A549 (cell line): ENCODE results near the gene KYNU. TPM values are rescaled to one million over a fixed set of nuclear protein-coding genes. Genes with fewer than 3 reads are reported as not detected.
A peak's percentile ranks its signal among the peaks of the same experiment; 100 is the strongest.

Experiments used
- BCL3 ChIP-seq: fragments of >200 bp; sonication (Bioruptor Twin); formaldehyde crosslinking; IDR thresholded peaks from 3 replicates; pipeline ENCODE4 v1.6.1; 2016
- CEBPB ChIP-seq, 2 experiments: fragments of >200 bp in 1 of 2; sonication (Bioruptor Twin) in 1 of 2; formaldehyde crosslinking in 1 of 2; IDR thresholded peaks; 2 replicates each; pipeline ENCODE4 v1.6.1; 2012 to 2016
- CHD2 ChIP-seq: fragments of 150-350 bp; IDR thresholded peaks from 2 replicates; pipeline ENCODE4 v1.6.1; 2014; ENCODE audit warnings: low read length; ENCODE audit not compliant: partially characterized antibody
- CTCF ChIP-seq: fragments of >200 bp; sonication (Bioruptor Twin); formaldehyde crosslinking; IDR thresholded peaks from 3 replicates; pipeline ENCODE4 v1.5.1; 2016
- E2F6 ChIP-seq: IDR thresholded peaks from 2 replicates; pipeline ENCODE4 v1.6.1; 2012; ENCODE audit warnings: low read depth, borderline replicate concordance
- EHF ChIP-seq: fragments of 250-450 bp; sonication (Bioruptor Pico); IDR thresholded peaks from 2 replicates; pipeline ENCODE4 v1.5.0; 2020; ENCODE audit warnings: mild to moderate bottlenecking
- EHMT2 ChIP-seq: fragments of 200-600 bp; sonication (generic); IDR thresholded peaks from 2 replicates; pipeline ENCODE4 v1.6.1; 2016; ENCODE audit warnings: antibody characterized with exemption, low read depth, mild to moderate bottlenecking, moderate library complexity
- ELK1 ChIP-seq: fragments of 150-350 bp; IDR thresholded peaks from 2 replicates; pipeline ENCODE4 v1.6.1; 2014; ENCODE audit warnings: low read depth, mild to moderate bottlenecking, low read length
- FOSB ChIP-seq: fragments of 250-450 bp; sonication (Bioruptor Pico); IDR thresholded peaks from 2 replicates; pipeline ENCODE4 v1.5.0; 2020; ENCODE audit warnings: mild to moderate bottlenecking, moderate library complexity
- FOSL2 ChIP-seq, 2 experiments: fragments of 450-650 bp in 1 of 2; fragments of >200 bp in 1 of 2; sonication (Bioruptor Twin) in 1 of 2; formaldehyde crosslinking; IDR thresholded peaks; 2 replicates each; pipeline versions ENCODE4 v1.5.0 to v1.6.1; 2016 to 2020; ENCODE audit warnings: mild to moderate bottlenecking in 1 of 2, moderate library complexity in 1 of 2
- FOXS1 ChIP-seq: fragments of 250-450 bp; sonication (Bioruptor Pico); IDR thresholded peaks from 2 replicates; pipeline ENCODE4 v1.5.0; 2020; ENCODE audit warnings: mild to moderate bottlenecking, moderate library complexity
- HEYL ChIP-seq: fragments of 250-450 bp; sonication (Bioruptor Pico); IDR thresholded peaks from 2 replicates; pipeline ENCODE4 v1.8.0; 2021; ENCODE audit warnings: mild to moderate bottlenecking, moderate library complexity
- HOXB13 ChIP-seq: fragments of 250-450 bp; sonication (Bioruptor Pico); IDR thresholded peaks from 2 replicates; pipeline ENCODE4 v1.5.0; 2020; ENCODE audit warnings: low read depth, mild to moderate bottlenecking, moderate library complexity
- HOXB5 ChIP-seq: fragments of 250-450 bp; sonication (Bioruptor Pico); IDR thresholded peaks from 2 replicates; pipeline ENCODE4 v1.5.0; 2020; ENCODE audit warnings: mild to moderate bottlenecking, moderate library complexity
- JUN ChIP-seq, 2 experiments: fragments of >200 bp; sonication (Bioruptor Twin); formaldehyde crosslinking; IDR thresholded peaks; 2 replicates in 1 of 2; 3 replicates in 1 of 2; pipeline ENCODE4 v1.6.1; 2016 to 2017
- JUNB ChIP-seq: fragments of >200 bp; sonication (Bioruptor Twin); formaldehyde crosslinking; IDR thresholded peaks from 2 replicates; pipeline ENCODE4 v1.6.1; 2016
- MAFK ChIP-seq: fragments of 450-650 bp; IDR thresholded peaks from 2 replicates; pipeline ENCODE4 v1.6.1; 2014; ENCODE audit not compliant: partially characterized antibody
- NPAS2 ChIP-seq: fragments of 250-450 bp; sonication (Bioruptor Pico); IDR thresholded peaks from 2 replicates; pipeline ENCODE4 v1.8.0; 2022; ENCODE audit warnings: mild to moderate bottlenecking, moderate library complexity, borderline replicate concordance
- NR3C1 ChIP-seq: fragments of >200 bp; sonication (Bioruptor Twin); formaldehyde crosslinking; IDR thresholded peaks from 3 replicates; pipeline ENCODE4 v1.6.1; 2017
- PHF8 ChIP-seq: fragments of 200-600 bp; sonication (generic); IDR thresholded peaks from 2 replicates; pipeline ENCODE4 v1.6.1; 2016; ENCODE audit warnings: low read depth, mild to moderate bottlenecking, antibody characterized with exemption, moderate library complexity, borderline replicate concordance
- POLR2A ChIP-seq: IDR thresholded peaks from 2 replicates; pipeline ENCODE4 v1.6.1; 2012; ENCODE audit warnings: mild to moderate bottlenecking, low read length
- RAD21 ChIP-seq, 2 experiments: fragments of >200 bp in 1 of 2; sonication (Bioruptor Twin) in 1 of 2; formaldehyde crosslinking in 1 of 2; IDR thresholded peaks in 1 of 2; conservative IDR thresholded peaks in 1 of 2; 2 replicates in 1 of 2; 3 replicates in 1 of 2; pipeline ENCODE4 v1.6.1; 2012 to 2018; ENCODE audit warnings: inconsistent platforms in 1 of 2
- RARB ChIP-seq: fragments of 250-450 bp; sonication (Bioruptor Pico); IDR thresholded peaks from 2 replicates; pipeline ENCODE4 v1.8.0; 2021; ENCODE audit warnings: mild to moderate bottlenecking, moderate library complexity
- RCOR1 ChIP-seq: fragments of 150-350 bp; IDR thresholded peaks from 2 replicates; pipeline ENCODE4 v1.6.1; 2014; ENCODE audit warnings: antibody characterized with exemption, low read length, low read depth
- RFX5 ChIP-seq: fragments of 450-650 bp; IDR thresholded peaks from 2 replicates; pipeline ENCODE4 v1.7.1; 2014; ENCODE audit warnings: antibody characterized with exemption, mild to moderate bottlenecking, moderate library complexity
- SMC3 ChIP-seq: fragments of >200 bp; sonication (Bioruptor Twin); formaldehyde crosslinking; IDR thresholded peaks from 3 replicates; pipeline ENCODE4 v1.6.1; 2018; ENCODE audit warnings: inconsistent platforms
- SREBF2 ChIP-seq: fragments of 450-650 bp; IDR thresholded peaks from 2 replicates; pipeline ENCODE4 v1.6.1; 2014; ENCODE audit warnings: mild to moderate bottlenecking, moderate library complexity
- TFCP2L1 ChIP-seq: fragments of 250-450 bp; sonication (Bioruptor Pico); IDR thresholded peaks from 2 replicates; pipeline ENCODE4 v1.5.0; 2021; ENCODE audit warnings: mild to moderate bottlenecking
- TP53 ChIP-seq: fragments of 250-450 bp; sonication (Bioruptor Pico); IDR thresholded peaks from 2 replicates; pipeline ENCODE4 v1.5.0; 2021; ENCODE audit warnings: mild to moderate bottlenecking, moderate library complexity
- USF2 ChIP-seq: fragments of 450-650 bp; IDR thresholded peaks from 2 replicates; pipeline ENCODE4 v1.6.1; 2014; ENCODE audit warnings: antibody characterized with exemption
- ZC3H11A ChIP-seq: fragments of 450-650 bp; IDR thresholded peaks from 2 replicates; pipeline ENCODE4 v1.6.1; 2014; ENCODE audit warnings: antibody characterized with exemption, mild to moderate bottlenecking
- ZNF302 ChIP-seq: fragments of 250-450 bp; sonication (Bioruptor Pico); IDR thresholded peaks from 2 replicates; pipeline ENCODE4 v1.9.0; 2021; ENCODE audit warnings: inconsistent platforms, mild to moderate bottlenecking, moderate library complexity
- ZSCAN20 ChIP-seq: fragments of 250-450 bp; sonication (Bioruptor Pico); IDR thresholded peaks from 2 replicates; pipeline ENCODE4 v1.8.0; 2022; ENCODE audit warnings: mild to moderate bottlenecking, moderate library complexity
- polyA plus RNA-seq, 4 experiments: library from polyadenylated mRNA; depleted of rRNA in 3 of 4; stranded (reverse); fragments of >200 nt; fragmentation: RNase III in 1 of 4; extraction: RNeasy Plus Mini Kit Qiagen cat#74134 plus additional on column Dnase treatment in 1 of 4; gene quantifications; 2 replicates in 3 of 4; 3 replicates in 1 of 4; pipeline ENCODE4 v1.2.3, GENCODE V29; 2011 to 2017

The KYNU gene
- polyA plus RNA-seq, 2 of the 4 experiments (the other 2 are of a cell fraction): 302 to 324 TPM

GRCh38 chr2:142872882-142873724 lies 4.4 kb upstream of the KYNU start (continued):
- TF ChIP-seq CTCF (no peak), HOXB5 (peak; percentile 80), POLR2A (no peak), CEBPB (IDR thresholded peaks at IDR 0.05) (peak; percentile 98 to 99), HOXB13 (CRISPR knock-in tag) (peak; percentile 95), NPAS2 (CRISPR knock-in tag) (no peak), ZC3H11A (no peak), ZNF302 (CRISPR knock-in tag) (no peak), RFX5 (no peak), FOSL2 (IDR thresholded peaks at IDR 0.05) (peak; percentile 98), FOSL2 (CRISPR knock-in tag; IDR thresholded peaks at IDR 0.05) (peak; percentile 98), ELK1 (no peak), SREBF2 (no peak), ZSCAN20 (peak; percentile 49; the same call in 1 of the 2 replicates), BCL3 (peak; percentile 99; the same call in 2 of the 3 replicates), RARB (CRISPR knock-in tag) (0 out of 2 replicates have a peak, but pooled peaks have one; percentile 62), EHF (CRISPR knock-in tag) (peak; percentile 87), PHF8 (no peak), FOXS1 (CRISPR knock-in tag) (peak; percentile 81; the same call in 1 of the 2 replicates), RCOR1 (no peak), EHMT2 (0 out of 2 replicates have a peak, but pooled peaks have one; percentile 16), CHD2 (no peak), NR3C1 (no peak), SMC3 (peak; percentile 54), RAD21 (conservative IDR thresholded peaks at IDR 0.05 in 1 of 2, IDR thresholded peaks at IDR 0.05 in 1 of 2) (peak; percentile 21 to 64), TFCP2L1 (CRISPR knock-in tag) (peak; percentile 85), E2F6 (no peak), JUNB (peak; percentile 99), MAFK (peak; percentile 98), FOSB (CRISPR knock-in tag) (0 out of 2 replicates have a peak, but pooled peaks have one; percentile 44), TP53 (CRISPR knock-in tag) (peak; percentile 93), JUN (IDR thresholded peaks at IDR 0.05) (peak; percentile 99), USF2 (no peak), HEYL (CRISPR knock-in tag) (peak; percentile 65; the same call in 1 of the 2 replicates)
